ENCODE results near the gene RCC2.
A peak's percentile ranks its signal among the peaks of the same experiment; 100 is the strongest.
"Not testable (repeated sequence)": the region's sequence is repeated elsewhere in the genome, so short reads cannot be mapped to it uniquely, and the experiment has no call there.

RCC2 gene

GRCh38 chr1:17420391-17420918 is 19.0 kb downstream of the RCC2 start:
- DNase-seq (ENCODE audit: low spot score) = no peak

GRCh38 chr1:17419626-17420328 is 19.7 kb downstream of the RCC2 start:
- DNase-seq (ENCODE audit: low spot score) = peak; percentile 52

GRCh38 chr1:17416389-17416788 is 23.1 kb downstream of the RCC2 start:
- no peak for DNase-seq (ENCODE audit: low spot score)

- DNase-seq (ENCODE audit: low spot score) = no peak
Observed at GRCh38 chr1:17414022-17414421, 25.5 kb downstream of the RCC2 start.

GRCh38 chr1:17412093-17412870 is 27.2 kb downstream of the RCC2 start:
- DNase-seq (ENCODE audit: low spot score) = no peak

- DNase-seq (ENCODE audit: low spot score) = no peak
Observed at GRCh38 chr1:17409391-17409811, 30.1 kb downstream of the RCC2 start.

GRCh38 chr1:17407786-17408514 is 31.5 kb downstream of the RCC2 start:
- not testable (repeated sequence) for DNase-seq (ENCODE audit: low spot score)

- not testable (repeated sequence) for DNase-seq (ENCODE audit: low spot score)
Observed at GRCh38 chr1:17406760-17407475, 32.6 kb downstream of the RCC2 start.

GRCh38 chr1:17405898-17406759 is 33.3 kb downstream of the RCC2 start:
- DNase-seq (ENCODE audit: low spot score) = peak; percentile 67

- DNase-seq (ENCODE audit: low spot score) = no peak
Observed at GRCh38 chr1:17404820-17405219, 34.7 kb downstream of the RCC2 start.

- DNase-seq (ENCODE audit: low spot score) = no peak
Observed at GRCh38 chr1:17404034-17404684, 35.3 kb downstream of the RCC2 start.

GRCh38 chr1:17403081-17403480 is 36.4 kb downstream of the RCC2 start:
- no peak for DNase-seq (ENCODE audit: low spot score)

GRCh38 chr1:17401841-17402240 is 37.6 kb downstream of the RCC2 start:
- DNase-seq (ENCODE audit: low spot score) = no peak

GRCh38 chr1:17400725-17401341 is 38.6 kb downstream of the RCC2 start:
- DNase-seq (ENCODE audit: low spot score) = no peak

GRCh38 chr1:17397910-17398695 is 41.4 kb downstream of the RCC2 start:
- DNase-seq (ENCODE audit: low spot score) = no peak

GRCh38 chr1:17393230-17393629 is 46.2 kb downstream of the RCC2 start:
- no peak for DNase-seq (ENCODE audit: low spot score)

- DNase-seq (ENCODE audit: low spot score) = no peak
Observed at GRCh38 chr1:17392199-17392740, 47.2 kb downstream of the RCC2 start.

GRCh38 chr1:17381161-17381560 is 58.3 kb downstream of the RCC2 start:
- no peak for DNase-seq (ENCODE audit: low spot score)
